NAMALWA (cell line): ENCODE results near the gene PLA2G2C.

ENCODE experiments used
- DNase-seq: peaks from one replicate; pipeline ENCODE4 v3.0.0-alpha.2; 2015; ENCODE audit warnings: low spot score

The PLA2G2C gene

DNA sequence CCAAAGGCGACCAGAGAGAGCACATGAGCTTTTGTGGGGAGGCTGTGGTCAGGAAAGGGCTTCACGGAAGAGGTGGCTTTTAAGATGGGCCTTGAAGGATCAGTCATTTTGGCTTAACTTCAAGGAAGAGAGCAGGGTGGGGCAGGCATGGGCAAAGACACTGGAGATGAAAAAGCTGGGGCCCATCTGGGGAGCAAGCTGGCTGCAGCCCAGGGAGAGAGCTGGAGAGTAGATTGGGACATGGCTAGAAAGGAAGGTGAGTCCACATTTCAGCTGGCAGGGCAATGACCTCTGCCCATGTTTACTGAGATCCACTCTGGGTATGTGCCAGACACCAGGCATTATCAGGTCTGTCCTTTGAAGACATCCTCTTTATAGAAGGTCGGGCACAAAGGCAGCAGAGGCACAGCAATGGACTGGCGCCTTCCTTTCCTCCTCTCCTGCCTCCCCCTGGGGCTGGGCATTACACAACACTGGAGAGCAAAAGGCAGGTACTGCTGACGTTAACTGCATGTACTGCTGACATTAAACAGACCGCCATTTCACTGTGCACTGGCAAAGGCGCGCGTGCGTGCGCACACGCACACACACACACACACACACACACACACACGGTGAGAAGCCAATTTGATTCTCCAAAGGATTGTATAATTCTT, 2.6 kb downstream of the PLA2G2C start:
- no peak for DNase-seq

GRCh38 chr1:20183035-20183434, 3.3 kb downstream of the PLA2G2C start:
- DNase-seq: no peak

DNA sequence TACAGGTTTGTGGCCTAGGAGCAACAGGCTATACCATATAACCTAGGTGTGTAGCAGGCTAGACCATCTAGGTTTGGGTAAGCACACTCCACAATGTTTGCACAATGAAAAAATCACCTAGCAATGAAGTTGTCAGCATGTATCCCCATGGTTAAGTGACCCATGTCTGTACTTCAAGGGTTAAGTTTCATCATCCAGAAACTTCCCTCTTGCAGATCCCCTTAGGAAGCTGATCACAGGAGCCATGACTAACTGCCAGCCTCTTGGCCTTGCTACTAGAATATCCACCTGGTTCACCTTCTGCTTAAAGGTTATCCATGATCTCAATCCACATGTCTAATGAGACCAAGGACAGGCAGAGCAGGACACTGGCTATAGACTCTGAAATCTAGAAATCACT, 3.9 kb downstream of the PLA2G2C start:
- no peak for DNase-seq

- no peak for DNase-seq
Measured at GRCh38 chr1:20180844-20181207, 5.5 kb downstream of the PLA2G2C start.

GRCh38 chr1:20180129-20180843, 6.0 kb downstream of the PLA2G2C start:
- DNase-seq: no peak

DNA sequence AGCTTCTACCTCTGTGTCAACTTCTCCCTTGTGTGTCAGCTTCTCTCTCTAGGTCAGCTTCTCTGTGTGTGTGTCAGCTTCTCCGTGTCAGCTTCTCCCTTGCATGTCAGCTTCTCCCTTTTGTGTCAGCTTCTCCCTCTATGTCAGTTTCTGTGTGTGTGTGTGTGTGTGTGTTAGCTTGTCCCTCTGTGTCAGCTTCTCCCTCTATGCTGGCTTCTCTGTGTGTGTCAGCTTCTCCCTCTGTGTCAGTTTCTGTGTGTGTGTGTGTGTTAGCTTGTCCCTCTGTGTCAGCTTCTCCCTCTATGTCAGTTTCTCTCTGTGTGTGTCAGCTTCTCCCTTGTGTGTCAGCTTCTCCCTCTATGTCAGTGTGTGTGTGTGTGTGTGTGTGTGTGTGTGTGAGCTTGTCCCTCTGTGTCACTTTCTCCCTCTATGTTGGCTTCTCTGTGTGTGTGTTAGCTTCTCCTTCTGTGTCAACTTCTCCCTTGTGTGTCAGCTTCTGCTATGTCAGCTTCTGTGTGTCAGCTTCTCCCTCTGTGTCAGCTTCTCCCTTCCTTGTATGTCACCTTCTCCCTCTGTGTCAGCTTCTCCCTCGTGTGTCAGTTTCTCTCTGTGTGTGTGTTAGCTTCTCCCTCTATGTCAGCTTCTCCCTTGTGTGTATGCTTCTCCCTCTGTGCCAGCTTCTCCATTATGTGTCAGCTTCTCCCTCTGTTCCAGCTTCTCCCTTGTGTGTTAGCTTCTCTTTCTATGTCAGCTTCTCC, 6.8 kb downstream of the PLA2G2C start:
- DNase-seq: no peak

DNA sequence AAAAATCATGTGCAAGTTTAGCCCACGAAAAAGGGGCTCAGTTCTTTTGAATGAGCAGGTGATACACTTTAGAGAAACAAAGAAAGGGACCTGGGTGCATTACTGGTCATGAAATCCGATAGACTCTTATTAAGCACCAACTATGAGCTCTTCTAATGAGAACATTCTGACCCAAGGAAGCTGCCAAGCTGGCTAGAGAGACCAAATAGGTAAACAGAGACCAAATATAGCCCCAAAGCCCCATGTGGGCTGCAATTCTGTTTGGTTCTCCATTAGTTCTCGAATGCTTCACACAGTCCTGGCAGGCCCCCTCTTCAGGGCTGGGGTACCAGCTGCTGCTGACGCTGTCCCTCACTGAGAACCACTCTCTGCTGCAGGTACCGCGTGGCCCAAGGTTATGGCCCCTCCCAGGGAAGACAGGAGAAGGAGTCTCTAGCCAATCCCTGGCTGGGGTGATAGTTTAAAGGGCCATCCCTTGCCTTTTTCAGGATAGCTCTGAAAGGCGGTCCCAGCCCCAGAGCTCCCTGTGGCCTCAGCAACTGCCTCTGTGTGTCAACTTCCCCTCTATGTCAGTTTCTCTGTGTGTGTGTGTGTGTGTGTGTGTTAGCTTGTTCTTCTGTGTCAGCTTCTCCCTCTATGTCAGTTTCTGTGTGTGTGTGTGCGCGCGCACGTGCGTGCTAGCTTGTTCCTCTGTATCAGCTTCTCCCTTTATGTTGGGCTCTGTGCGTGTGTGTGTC, 7.5 kb downstream of the PLA2G2C start:
- no peak for DNase-seq

GRCh38 chr1:20174937-20175666, 11.2 kb downstream of the PLA2G2C start:
- DNase-seq: no peak

GRCh38 chr1:20172033-20172590, 14.2 kb downstream of the PLA2G2C start:
- no peak for DNase-seq

DNA sequence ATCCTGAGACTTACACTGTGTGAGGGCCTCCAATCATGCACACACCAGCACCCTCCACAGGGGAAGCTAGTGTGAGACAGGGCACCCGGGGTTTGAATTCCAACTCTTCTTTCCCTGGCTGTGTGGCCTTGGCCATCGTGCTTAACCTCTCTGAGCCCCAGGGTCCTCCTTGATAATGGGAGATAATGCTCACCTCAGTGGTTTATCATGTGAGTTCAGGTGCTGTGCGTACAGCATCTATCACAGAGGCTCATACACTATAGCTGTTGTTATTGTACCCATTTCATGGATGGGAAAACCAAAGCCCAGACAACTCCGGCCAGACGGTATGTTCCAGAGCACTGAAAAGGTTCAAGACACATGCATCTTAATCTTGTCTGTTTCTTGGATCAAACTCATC, 16.4 kb downstream of the PLA2G2C start:
- no peak for DNase-seq

DNA sequence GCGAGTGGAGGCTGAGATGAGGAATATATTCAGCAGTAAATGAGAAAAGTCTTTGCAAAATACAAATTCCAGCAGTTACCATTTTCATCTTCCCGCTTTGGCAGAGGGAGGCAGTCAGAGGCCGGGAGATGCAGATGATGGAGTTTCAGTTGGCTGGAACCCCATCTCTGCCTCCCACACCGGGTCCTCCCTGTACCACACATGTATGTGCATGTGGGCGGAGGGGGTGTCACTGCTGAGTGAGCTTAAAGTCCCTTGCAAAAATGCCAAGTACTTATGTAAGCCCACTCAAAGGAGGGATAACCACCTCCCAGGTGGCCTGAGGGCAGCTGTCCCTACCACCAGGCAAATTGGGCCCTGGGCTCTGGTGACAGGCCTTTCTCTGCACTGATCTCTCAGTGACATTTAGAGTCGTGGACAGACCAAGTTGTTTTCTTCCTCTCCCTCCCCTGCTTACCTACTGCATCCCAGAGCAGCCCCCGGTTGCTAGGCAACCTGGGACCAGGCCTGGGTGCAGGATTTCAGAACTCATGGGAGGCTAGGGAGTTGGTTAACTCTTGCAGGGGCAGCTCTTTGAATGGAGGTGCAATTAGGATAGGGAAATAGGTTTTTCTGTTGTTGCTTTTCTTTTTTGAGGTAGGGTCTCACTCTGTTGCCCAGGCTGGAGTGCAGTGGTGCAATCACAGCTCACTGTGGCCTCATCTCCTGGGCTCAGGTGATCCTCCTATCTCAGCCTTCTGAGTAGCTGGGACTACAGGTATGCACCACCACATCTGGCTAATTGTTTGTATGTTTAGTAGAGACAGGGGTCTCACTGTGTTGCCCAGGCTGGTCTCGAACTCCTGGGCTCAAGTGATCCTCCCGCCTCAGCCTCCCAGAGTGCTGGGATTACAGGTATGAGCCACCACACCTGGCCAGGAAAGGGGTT, 17.5 kb downstream of the PLA2G2C start:
- DNase-seq: no peak

DNA sequence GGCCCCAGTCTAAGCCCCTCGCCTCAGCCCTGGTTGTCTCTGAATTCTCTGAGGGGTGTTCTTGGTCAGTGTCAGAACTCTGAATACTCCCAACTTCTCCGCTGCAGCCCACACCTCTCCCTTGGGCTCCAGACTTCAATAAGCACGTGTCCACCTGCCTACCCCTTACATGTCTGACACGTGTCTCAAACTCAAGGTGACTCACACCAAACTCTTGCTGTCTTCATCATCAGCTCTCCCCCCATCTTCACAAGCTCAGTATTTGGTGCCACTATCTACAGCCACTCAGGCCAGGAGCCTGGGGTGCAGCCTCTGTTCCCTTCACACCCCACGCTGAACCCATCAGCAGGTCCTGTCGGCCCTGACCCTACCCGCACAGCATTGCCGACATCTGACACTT, 19.2 kb downstream of the PLA2G2C start:
- DNase-seq: no peak

GRCh38 chr1:20166051-20166450, 20.3 kb downstream of the PLA2G2C start:
- DNase-seq: no peak

GRCh38 chr1:20165522-20165951, 20.8 kb downstream of the PLA2G2C start:
- peak; percentile 38 for DNase-seq

DNA sequence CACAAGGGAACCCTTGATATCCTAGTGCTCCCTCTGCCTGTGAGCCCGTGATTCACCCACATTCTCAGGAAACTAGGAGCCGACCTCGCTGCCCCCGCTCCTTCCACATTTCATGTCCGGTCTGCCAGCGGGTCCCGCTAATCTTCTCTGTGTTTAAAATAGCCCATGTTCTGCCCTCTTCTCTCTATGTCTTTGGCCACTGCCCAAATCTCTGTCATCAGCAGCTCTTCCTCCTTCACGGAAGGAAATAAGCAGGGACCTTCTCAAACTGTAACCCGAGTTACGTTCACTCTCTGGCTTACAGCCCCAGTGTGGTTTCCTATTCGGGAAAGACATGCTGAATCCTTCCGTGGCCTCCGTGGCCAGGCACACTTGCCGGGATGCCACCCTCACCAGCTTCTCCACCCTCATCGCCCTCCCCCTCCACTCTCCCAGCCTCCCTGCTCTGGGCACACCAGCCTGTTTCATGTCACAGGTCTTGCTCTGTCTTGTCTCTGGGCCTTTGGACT, 21.6 kb downstream of the PLA2G2C start:
- no peak for DNase-seq

DNA sequence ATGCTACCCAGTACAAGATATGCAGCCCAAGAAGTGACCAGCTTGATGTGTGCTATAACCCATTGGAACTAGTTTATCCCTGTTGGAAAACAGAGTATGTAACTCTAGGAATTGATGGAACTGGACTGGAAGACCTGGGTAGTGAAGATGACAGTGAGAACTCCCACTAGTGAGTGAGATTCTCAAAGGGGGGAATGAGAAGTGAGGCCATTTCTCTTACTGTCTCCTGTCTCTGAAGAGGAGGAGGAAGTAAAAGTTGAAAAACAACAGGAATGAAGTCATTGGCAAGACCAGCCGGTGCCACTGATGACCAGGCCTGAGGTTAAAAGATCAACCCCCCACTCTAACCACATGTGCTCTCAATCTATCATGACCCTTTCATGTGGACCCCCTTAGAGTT, 26.3 kb downstream of the PLA2G2C start:
- DNase-seq: peak; percentile 11

DNA sequence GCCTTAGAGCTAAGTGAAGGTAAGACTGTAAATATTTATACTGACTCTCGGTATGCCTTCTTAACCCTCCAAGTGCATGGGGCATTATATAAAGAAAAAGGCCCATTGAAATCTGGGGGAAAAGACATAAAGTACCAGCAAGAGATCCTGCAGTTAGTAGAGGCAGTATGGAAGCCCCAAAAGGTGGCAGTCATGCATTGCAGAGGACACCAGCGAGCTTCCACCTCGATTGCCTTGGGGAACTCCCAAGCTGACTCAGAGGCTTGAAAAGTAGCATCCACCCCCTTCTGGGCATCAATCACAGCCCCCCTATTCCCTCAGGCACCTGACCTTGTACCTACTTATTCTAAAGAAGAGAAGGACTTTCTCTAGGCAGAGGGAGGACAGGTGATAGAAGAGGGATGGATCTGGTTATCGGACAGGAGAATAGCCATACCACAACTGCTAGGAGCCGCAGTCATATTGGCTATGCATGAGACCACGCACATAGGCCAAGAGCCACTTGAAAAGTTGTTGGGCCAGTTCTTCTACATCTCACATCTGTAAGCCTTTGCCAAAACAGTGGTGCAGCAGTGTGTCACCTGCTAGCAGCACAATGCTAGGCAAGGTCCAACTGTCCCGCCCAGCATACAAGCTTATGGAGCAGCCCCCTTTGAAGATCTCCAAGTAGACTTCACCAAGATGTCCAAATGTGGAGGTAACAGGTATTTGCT, 27.8 kb downstream of the PLA2G2C start:
- DNase-seq: no peak

- DNase-seq: no peak
Measured at GRCh38 chr1:20154301-20154831, 32.0 kb downstream of the PLA2G2C start.

DNA sequence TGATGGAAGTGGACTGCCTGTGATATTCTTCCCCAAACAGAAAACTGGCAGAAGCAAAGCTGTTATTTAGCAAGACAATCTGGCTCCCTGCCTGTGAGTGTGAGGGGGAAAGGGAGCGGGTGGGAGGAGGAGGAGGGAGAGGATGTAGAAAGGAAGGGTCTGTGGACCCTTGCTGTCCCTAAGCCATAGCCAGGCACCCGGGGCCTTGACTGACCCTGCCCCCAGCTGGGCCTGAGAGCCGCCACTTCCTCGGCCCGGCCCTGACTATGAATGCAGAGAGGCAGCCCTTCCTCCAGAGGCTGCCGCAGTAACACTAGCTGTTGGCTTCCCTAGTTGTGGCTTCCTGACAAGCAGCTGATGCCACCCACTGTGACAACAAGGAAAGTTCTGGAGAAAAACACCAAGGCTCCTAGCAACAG, 33.3 kb downstream of the PLA2G2C start:
- no peak for DNase-seq
